ENCODE measurements around the gene UBE2D1. TPM values are rescaled to one million over a fixed set of nuclear protein-coding genes. Genes with fewer than 3 reads are reported as not detected.

The UBE2D1 gene
- total and polyA plus RNA-seq, 2 of the 8 experiments (the other 6 are each of a cell fraction or from before 2014, with no cell fraction given) = 21.2 to 33.5 TPM

DNA sequence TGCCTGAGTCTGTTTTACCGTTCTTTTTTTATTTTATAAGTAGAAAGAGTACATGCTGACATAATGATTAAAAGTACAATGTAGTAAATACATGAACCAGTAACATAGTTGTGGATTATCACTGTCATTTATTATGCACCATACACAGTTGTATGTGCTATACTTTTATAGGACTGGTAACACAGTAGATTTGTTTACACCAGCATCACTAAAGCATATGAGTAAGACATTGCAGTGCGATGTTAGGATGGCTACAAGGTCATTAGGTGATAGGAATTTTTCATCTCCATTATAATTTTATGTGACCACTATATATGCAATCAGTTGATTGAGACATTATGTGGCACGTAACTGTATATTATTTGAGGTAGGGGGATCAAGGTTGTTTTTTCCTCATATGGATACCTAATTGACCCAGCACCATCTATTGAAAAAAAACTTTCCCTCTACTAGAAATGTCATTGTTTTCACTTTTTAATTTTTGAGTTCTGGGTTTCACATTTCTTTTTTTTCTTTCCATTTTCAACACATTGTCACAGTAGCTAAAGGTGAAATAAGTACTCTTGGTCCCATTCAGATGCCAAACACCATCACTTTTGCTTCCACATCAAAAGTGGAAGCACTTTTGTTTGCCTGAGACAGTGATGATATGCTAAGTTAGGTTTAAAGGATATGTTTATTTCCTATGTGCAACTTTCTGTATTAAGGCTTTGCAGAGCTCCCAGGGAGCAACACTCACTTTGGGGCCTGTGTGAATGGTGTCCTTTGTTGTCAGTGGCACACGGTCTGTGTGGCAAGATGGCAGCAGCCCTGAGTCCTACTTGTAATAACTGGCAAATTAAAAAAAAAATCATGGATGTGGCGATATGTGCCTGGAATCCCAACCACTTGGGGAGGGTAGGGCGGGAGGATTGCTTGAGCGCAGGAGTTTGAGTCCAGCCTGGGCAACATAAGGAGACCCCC, 17.1 kb downstream of the UBE2D1 start:
- H3K23me2 ChIP-seq (ENCODE audit: low read depth, low read length) = no peaks in the 10 kb centered on the region
- H3K23ac ChIP-seq (ENCODE audit: insufficient read length) = no peak overlapping the region
- H3K4ac ChIP-seq (replicated peaks; ENCODE audit: insufficient read length, low read depth, low read length) = no peak overlapping the region
- H4K8ac ChIP-seq (ENCODE audit: extremely low read depth, insufficient read depth, low read length) = no peak overlapping the region
- no peak overlapping the region for H3K4me2 ChIP-seq (ENCODE audit: insufficient read depth in 1 of 2, low read depth in 2 of 2, low read length in 2 of 2)
- no peak overlapping the region for H3K9ac ChIP-seq (replicated peaks in 1 of 4; ENCODE audit: extremely low read depth in 1 of 4, low read depth in 3 of 4, low read length in 3 of 4)
- no peak overlapping the region for H2BK20ac ChIP-seq (ENCODE audit: low read length)
- H4K91ac ChIP-seq (replicated peaks; ENCODE audit: insufficient read length, low read length) = no peak overlapping the region
- H4K20me1 ChIP-seq (replicated peaks in 1 of 2; ENCODE audit: control insufficient read depth in 1 of 2, insufficient read depth in 2 of 2, low read length in 2 of 2) = no peaks in the 10 kb centered on the region
- H3K18ac ChIP-seq (ENCODE audit: extremely low read depth, low read length) = no peak overlapping the region
- no peak for FAIRE-seq
- 87% methylated on average over 7 of the region's 7 CpGs; no CpG with 5 or more reads in 1 of the 2 experiments for WGBS, 2 experiments (ENCODE audit: extremely low coverage in 1 of 2, insufficient coverage in 1 of 2, insufficient read length in 1 of 2, insufficient replicate concordance in 2 of 2, low coverage in 1 of 2, low lambda C conversion rate in 2 of 2, missing lambda C conversion rate in 1 of 2)
- H3K9me3 ChIP-seq (ENCODE audit: insufficient read depth in 2 of 2, low read depth in 1 of 2, low read length in 1 of 2) = no peaks in the 10 kb centered on the region
- H2BK15ac ChIP-seq (ENCODE audit: low read length) = no peak overlapping the region
- peaks cover 0 to 4% (median 0%) of the 10 kb centered on the region in 4 experiments; a peak in 1 of 7 replicates for H3K4me1 ChIP-seq (replicated peaks in 1 of 4; ENCODE audit: control insufficient read depth in 3 of 4, insufficient read depth in 4 of 4, low read length in 3 of 4)
- H2BK12ac ChIP-seq (ENCODE audit: low read depth, low read length) = no peak overlapping the region
- no peak overlapping the region for H4K5ac ChIP-seq (ENCODE audit: insufficient read length, low read depth, low read length)
- no peak overlapping the region for H3K56ac ChIP-seq (replicated peaks; ENCODE audit: insufficient read length, low read depth, low read length)
- no peak overlapping the region for H2BK5ac ChIP-seq (ENCODE audit: low read depth, low read length)
- H3K14ac ChIP-seq (ENCODE audit: insufficient read length) = no peak overlapping the region
- no peak overlapping the region for H2AFZ ChIP-seq (ENCODE audit: low read length)
- POLR2A ChIA-PET (ENCODE audit: partially characterized antibody) = interaction anchor here (1.0 kb wide), 1 partner anchor 33 kb away, joined by 3 read pairs; no protein-coding TSS in a partner anchor
- H2AK5ac ChIP-seq (ENCODE audit: low read depth, low read length) = no peak overlapping the region
- no peak overlapping the region for H3K4me3 ChIP-seq (ENCODE audit: extremely low read depth in 1 of 4, insufficient read depth in 2 of 4, low read depth in 3 of 4, low read length in 4 of 4)
- H3K79me2 ChIP-seq (ENCODE audit: control insufficient read depth in 1 of 2, insufficient read depth in 2 of 2, low read length in 2 of 2) = peaks cover 0 to 79% of the 10 kb centered on the region in 2 experiments; a peak in 2 of 4 replicates
- H3K27me3 ChIP-seq (replicated peaks in 1 of 4; ENCODE audit: control insufficient read depth in 3 of 4, extremely low read depth in 1 of 4, insufficient read depth in 3 of 4, low read length in 3 of 4) = no peaks in the 10 kb centered on the region
- no peaks in the 10 kb centered on the region for H3K36me3 ChIP-seq (ENCODE audit: control insufficient read depth in 2 of 4, insufficient read depth in 4 of 4, low read length in 3 of 4)
- H3K79me1 ChIP-seq (ENCODE audit: low read depth, low read length) = no peaks in the 10 kb centered on the region
- no peak overlapping the region for H3K27ac ChIP-seq (ENCODE audit: low read depth, low read length)
- DNase-seq (ENCODE audit: low read depth in 1 of 2, low spot score in 2 of 2) = no peak
- no peak overlapping the region for H2BK120ac ChIP-seq (replicated peaks; ENCODE audit: low read depth, low read length)
- CTCF ChIA-PET (ENCODE audit: partially characterized antibody) = interaction anchor here (0.7 to 0.8 kb wide), 2 partner anchors 51 to 52 kb away, joined by 4 read pairs; no protein-coding TSS in a partner anchor
- TF ChIP-seq, protein P1, sequence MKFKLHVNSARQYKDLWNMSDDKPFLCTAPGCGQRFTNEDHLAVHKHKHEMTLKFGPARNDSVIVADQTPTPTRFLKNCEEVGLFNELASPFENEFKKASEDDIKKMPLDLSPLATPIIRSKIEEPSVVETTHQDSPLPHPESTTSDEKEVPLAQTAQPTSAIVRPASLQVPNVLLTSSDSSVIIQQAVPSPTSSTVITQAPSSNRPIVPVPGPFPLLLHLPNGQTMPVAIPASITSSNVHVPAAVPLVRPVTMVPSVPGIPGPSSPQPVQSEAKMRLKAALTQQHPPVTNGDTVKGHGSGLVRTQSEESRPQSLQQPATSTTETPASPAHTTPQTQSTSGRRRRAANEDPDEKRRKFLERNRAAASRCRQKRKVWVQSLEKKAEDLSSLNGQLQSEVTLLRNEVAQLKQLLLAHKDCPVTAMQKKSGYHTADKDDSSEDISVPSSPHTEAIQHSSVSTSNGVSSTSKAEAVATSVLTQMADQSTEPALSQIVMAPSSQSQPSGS (IDR thresholded peaks at IDR 0.05; ENCODE audit: low read length) = no peak
- TF ChIP-seq EP300 (IDR thresholded peaks at IDR 0.05; ENCODE audit: borderline replicate concordance in 1 of 2, low read depth in 2 of 2, low read length in 2 of 2) (no peak), SIRT6 (IDR thresholded peaks at IDR 0.05; ENCODE audit: low read length) (no peak), NRF1 (IDR thresholded peaks at IDR 0.05; ENCODE audit: low read depth, low read length) (no peak), MAFK (IDR thresholded peaks at IDR 0.05; ENCODE audit: low read depth, low read length) (no peak), TAF7 (optimal IDR thresholded peaks at IDR 0.05; ENCODE audit: borderline replicate concordance, low read depth, low read length) (no peak), SUZ12 (IDR thresholded peaks at IDR 0.05; ENCODE audit: low read length) (no peak), ASH2L (IDR thresholded peaks at IDR 0.05; ENCODE audit: low read length) (no peak)
- TF ChIP-seq, protein P2, sequence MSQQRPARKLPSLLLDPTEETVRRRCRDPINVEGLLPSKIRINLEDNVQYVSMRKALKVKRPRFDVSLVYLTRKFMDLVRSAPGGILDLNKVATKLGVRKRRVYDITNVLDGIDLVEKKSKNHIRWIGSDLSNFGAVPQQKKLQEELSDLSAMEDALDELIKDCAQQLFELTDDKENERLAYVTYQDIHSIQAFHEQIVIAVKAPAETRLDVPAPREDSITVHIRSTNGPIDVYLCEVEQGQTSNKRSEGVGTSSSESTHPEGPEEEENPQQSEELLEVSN (IDR thresholded peaks at IDR 0.05) = no peak

Measured in H1 (cell line).